ENCODE measurements around the gene NR0B2. TPM values are rescaled to one million over a fixed set of nuclear protein-coding genes. Genes with fewer than 3 reads are reported as not detected.
A peak's percentile ranks its signal among the peaks of the same experiment; 100 is the strongest.

Gene NR0B2
- total and polyA plus RNA-seq, 2 of the 13 experiments (the other 11 are each of a cell fraction or from before 2014, with no cell fraction given) = 72.5 to 133 TPM

DNA sequence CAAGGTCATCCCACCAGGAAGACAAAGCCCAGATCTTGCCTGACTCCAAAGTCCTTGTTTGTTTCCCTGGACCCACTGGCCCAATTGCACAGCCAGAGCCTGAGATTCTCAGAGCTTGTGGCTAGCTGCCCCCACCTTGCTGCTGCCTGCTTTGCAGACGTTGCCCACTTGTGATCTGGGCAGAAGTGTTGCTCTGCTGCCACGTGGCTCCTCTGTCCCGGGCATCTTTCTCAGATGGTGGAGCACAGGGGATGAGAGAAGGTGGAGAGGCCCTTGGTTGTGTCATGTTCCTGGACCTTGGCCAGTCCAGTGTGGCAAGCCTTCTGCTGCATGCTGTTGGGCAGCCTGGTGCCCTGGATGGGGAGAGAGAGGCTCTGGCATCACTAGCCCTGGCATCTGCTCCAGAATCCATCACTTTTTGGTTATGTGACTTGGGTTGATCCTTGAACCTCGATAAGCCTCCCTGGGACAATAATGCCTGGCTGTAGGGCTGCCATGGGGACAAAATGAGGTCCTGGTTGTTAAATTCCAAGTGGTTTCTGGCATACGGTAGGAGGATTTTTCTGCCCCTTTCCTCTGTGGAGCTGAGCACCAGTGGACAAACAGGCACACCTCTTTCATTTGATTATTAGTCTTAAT is 1.5 kb upstream of the NR0B2 start (continued):
- TF ChIP-seq, protein P1, sequence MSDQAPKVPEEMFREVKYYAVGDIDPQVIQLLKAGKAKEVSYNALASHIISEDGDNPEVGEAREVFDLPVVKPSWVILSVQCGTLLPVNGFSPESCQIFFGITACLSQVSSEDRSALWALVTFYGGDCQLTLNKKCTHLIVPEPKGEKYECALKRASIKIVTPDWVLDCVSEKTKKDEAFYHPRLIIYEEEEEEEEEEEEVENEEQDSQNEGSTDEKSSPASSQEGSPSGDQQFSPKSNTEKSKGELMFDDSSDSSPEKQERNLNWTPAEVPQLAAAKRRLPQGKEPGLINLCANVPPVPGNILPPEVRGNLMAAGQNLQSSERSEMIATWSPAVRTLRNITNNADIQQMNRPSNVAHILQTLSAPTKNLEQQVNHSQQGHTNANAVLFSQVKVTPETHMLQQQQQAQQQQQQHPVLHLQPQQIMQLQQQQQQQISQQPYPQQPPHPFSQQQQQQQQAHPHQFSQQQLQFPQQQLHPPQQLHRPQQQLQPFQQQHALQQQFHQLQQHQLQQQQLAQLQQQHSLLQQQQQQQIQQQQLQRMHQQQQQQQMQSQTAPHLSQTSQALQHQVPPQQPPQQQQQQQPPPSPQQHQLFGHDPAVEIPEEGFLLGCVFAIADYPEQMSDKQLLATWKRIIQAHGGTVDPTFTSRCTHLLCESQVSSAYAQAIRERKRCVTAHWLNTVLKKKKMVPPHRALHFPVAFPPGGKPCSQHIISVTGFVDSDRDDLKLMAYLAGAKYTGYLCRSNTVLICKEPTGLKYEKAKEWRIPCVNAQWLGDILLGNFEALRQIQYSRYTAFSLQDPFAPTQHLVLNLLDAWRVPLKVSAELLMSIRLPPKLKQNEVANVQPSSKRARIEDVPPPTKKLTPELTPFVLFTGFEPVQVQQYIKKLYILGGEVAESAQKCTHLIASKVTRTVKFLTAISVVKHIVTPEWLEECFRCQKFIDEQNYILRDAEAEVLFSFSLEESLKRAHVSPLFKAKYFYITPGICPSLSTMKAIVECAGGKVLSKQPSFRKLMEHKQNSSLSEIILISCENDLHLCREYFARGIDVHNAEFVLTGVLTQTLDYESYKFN (CRISPR knock-in tag; conservative IDR thresholded peaks at IDR 0.05) = peak; percentile 69
- TF ChIP-seq, protein P2, sequence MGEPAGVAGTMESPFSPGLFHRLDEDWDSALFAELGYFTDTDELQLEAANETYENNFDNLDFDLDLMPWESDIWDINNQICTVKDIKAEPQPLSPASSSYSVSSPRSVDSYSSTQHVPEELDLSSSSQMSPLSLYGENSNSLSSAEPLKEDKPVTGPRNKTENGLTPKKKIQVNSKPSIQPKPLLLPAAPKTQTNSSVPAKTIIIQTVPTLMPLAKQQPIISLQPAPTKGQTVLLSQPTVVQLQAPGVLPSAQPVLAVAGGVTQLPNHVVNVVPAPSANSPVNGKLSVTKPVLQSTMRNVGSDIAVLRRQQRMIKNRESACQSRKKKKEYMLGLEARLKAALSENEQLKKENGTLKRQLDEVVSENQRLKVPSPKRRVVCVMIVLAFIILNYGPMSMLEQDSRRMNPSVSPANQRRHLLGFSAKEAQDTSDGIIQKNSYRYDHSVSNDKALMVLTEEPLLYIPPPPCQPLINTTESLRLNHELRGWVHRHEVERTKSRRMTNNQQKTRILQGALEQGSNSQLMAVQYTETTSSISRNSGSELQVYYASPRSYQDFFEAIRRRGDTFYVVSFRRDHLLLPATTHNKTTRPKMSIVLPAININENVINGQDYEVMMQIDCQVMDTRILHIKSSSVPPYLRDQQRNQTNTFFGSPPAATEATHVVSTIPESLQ (CRISPR knock-in tag; conservative IDR thresholded peaks at IDR 0.05) = no peak
- TF ChIP-seq SP5 (CRISPR knock-in tag; IDR thresholded peaks at IDR 0.05; ENCODE audit: borderline replicate concordance, low read depth) = no peak; the same call in 1 of the 2 replicates
- TF ChIP-seq, protein P3, sequence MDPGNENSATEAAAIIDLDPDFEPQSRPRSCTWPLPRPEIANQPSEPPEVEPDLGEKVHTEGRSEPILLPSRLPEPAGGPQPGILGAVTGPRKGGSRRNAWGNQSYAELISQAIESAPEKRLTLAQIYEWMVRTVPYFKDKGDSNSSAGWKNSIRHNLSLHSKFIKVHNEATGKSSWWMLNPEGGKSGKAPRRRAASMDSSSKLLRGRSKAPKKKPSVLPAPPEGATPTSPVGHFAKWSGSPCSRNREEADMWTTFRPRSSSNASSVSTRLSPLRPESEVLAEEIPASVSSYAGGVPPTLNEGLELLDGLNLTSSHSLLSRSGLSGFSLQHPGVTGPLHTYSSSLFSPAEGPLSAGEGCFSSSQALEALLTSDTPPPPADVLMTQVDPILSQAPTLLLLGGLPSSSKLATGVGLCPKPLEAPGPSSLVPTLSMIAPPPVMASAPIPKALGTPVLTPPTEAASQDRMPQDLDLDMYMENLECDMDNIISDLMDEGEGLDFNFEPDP (CRISPR knock-in tag; conservative IDR thresholded peaks at IDR 0.05) = no peak
- TF ChIP-seq STAG1 (CRISPR knock-in tag; IDR thresholded peaks at IDR 0.05) = 0 out of 2 replicates have a peak, but pooled peaks have one; percentile 17
- TF ChIP-seq, protein P4, sequence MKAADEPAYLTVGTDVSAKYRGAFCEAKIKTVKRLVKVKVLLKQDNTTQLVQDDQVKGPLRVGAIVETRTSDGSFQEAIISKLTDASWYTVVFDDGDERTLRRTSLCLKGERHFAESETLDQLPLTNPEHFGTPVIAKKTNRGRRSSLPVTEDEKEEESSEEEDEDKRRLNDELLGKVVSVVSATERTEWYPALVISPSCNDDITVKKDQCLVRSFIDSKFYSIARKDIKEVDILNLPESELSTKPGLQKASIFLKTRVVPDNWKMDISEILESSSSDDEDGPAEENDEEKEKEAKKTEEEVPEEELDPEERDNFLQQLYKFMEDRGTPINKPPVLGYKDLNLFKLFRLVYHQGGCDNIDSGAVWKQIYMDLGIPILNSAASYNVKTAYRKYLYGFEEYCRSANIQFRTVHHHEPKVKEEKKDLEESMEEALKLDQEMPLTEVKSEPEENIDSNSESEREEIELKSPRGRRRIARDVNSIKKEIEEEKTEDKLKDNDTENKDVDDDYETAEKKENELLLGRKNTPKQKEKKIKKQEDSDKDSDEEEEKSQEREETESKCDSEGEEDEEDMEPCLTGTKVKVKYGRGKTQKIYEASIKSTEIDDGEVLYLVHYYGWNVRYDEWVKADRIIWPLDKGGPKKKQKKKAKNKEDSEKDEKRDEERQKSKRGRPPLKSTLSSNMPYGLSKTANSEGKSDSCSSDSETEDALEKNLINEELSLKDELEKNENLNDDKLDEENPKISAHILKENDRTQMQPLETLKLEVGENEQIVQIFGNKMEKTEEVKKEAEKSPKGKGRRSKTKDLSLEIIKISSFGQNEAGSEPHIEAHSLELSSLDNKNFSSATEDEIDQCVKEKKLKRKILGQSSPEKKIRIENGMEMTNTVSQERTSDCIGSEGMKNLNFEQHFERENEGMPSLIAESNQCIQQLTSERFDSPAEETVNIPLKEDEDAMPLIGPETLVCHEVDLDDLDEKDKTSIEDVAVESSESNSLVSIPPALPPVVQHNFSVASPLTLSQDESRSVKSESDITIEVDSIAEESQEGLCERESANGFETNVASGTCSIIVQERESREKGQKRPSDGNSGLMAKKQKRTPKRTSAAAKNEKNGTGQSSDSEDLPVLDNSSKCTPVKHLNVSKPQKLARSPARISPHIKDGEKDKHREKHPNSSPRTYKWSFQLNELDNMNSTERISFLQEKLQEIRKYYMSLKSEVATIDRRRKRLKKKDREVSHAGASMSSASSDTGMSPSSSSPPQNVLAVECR (CRISPR knock-in tag; IDR thresholded peaks at IDR 0.05; ENCODE audit: borderline replicate concordance) = 0 out of 2 replicates have a peak, but pooled peaks have one; percentile 44
- TF ChIP-seq NCOA2 (CRISPR knock-in tag; IDR thresholded peaks at IDR 0.05) = peak; percentile 57
- TF ChIP-seq CENPX (CRISPR knock-in tag; IDR thresholded peaks at IDR 0.05) = no peak
- peak; percentile 64; the same call in 1 of the 2 replicates for TF ChIP-seq ZFP37 (CRISPR knock-in tag; IDR thresholded peaks at IDR 0.05; ENCODE audit: borderline replicate concordance)
- TF ChIP-seq ZNF430 (CRISPR knock-in tag; IDR thresholded peaks at IDR 0.05) = no peak; the same call in 1 of the 2 replicates
- 0 out of 2 replicates have a peak, but pooled peaks have one; percentile 63 for TF ChIP-seq HOXA5 (CRISPR knock-in tag; IDR thresholded peaks at IDR 0.05)
- TF ChIP-seq PRMT3 (CRISPR knock-in tag; IDR thresholded peaks at IDR 0.05; ENCODE audit: borderline replicate concordance, low read depth) = no peak
- TF ChIP-seq, protein P5, sequence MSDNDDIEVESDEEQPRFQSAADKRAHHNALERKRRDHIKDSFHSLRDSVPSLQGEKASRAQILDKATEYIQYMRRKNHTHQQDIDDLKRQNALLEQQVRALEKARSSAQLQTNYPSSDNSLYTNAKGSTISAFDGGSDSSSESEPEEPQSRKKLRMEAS (IDR thresholded peaks at IDR 0.05) = peak; percentile 87
- TF ChIP-seq TBL1XR1 (IDR thresholded peaks at IDR 0.05; ENCODE audit: borderline replicate concordance, low read length, partially characterized antibody) = no peak
- no peak for TF ChIP-seq SRSF4 (IDR thresholded peaks at IDR 0.05; ENCODE audit: low read depth, low read length, poor library complexity, severe bottlenecking)

Measured in HepG2 (cell line).